ENCODE data around the gene KRTAP19-7.

The KRTAP19-7 gene, protein sequence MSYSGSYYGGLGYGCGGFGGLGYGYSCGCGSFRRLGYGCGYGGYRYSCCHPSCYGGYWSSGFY

DNA sequence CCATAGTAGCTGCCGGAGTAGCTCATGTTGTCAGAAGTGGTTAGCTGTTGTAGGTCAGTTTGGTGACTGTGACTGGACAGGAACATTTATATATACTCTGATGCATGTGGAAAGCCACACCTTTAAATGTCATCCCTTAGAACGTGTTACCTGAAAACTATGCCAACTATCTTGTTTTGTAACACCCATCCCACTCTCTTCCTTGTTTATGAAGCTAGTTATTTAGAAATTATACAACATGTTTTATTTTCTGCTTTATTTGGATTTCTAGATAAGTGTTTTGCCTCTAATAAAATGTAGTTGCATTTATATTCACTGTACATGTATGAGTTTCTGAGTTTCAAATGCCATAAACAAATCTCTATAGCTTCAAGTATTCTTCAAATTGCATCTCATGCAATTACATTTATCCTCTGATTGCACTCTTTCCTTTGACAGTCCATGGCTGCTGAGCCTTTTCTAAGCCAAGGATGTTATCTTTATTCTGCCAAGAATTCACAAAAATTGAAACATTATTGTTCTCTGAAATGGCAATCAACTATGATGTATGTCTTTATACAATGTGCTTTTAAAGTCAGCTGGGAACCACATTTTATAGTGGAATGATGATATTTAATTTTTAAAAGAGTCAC, at the start of gene KRTAP19-7:
Gene KRTAP19-7, minus strand, starts transcription at position 51 of the 632 bp plus-strand sequence. Its CDS starts 25 bp downstream, at position 26.
- DNase-seq (ENCODE audit: low read depth), result no peak

DNA sequence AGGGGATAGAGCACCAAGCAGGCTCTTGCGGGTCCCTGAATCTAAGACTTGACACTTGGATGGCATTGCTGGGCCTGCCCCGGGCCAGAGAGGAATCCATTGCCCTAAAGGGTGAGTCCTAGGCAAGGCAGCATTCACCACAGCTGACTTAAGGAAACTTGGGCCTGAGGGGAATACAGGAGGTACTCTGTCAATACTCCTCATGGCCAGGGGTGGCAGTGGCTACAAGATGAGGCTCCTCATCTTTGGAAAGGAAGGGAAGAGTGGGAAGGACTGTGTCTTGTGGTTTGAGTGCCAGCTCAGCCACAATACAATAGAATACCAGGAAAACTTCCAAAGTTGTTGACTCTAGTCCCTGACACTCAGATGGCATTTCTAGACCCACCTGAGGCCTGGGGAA, 44.9 kb upstream of the KRTAP19-7 start:
- DNase-seq (ENCODE audit: low read depth), result no peak

DNA sequence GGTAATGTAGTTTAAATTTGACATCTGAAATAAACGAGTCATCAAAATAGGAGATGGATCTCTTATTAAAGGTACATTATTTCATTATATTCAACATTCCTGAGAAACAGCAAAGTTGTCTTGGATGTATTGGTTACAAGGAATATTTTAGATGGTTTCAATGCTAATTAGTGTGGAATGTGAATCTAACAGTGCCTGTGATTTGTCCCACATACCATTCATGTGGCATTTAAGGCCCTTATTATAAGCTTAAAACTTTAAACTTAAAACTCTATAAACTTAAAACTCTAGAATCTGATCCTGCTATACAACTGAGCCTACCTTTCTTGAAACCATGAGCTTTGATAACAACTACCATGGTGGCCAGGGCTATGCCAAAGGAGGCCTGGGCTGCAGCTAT, 39.7 kb upstream of the KRTAP19-7 start, which contains the start of gene KRTAP22-1:
Gene KRTAP22-1, plus strand, starts transcription at position 301 of the 400 bp plus-strand sequence.
- no peak for DNase-seq (ENCODE audit: low read depth)

DNA sequence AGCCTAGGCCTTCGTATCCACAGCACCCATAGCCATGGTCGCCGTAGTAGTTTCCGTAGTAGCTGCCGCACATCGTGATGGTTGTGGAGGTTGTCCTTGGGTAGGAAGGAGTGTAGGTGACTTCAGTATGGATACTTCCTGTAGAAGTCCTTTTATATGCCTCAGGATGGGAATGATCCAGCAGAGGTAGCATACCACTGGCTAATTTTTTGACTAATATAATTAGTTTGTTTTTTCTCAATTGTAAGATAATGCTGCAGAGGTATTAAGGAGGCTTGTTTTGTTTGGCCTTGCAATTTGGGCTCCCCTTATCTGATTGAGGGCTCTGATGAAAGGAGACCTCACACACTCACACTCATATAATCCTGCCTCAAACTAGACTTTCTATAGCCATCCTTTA, 37.7 kb upstream of the KRTAP19-7 start, which contains the start of gene KRTAP6-2:
Gene KRTAP6-2, minus strand, starts transcription at position 101 of the 400 bp plus-strand sequence. Its CDS starts 28 bp downstream, at position 73.
- no peak for DNase-seq (ENCODE audit: low read depth)

DNA sequence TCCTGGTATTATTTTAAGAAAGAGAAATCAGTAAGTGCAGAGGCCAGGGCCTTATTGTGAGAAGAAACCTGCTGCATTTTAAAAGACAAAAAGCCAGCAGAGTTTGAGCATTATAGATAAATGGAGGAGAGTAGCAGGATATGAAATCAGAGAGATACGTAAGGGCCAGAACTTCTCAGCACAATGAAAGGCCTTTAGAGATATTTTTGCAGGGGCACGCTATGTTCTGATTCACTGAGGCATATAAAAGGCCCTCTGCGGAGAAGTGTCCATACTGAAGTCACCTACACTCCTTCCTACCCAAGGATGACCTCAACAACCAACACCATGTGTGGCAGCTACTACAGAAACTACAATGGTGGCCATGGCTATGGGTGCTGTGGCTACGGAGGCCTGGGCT, 31.0 kb upstream of the KRTAP19-7 start, which contains the start of gene KRTAP6-3:
Gene KRTAP6-3, plus strand, starts transcription at position 301 of the 400 bp plus-strand sequence. Its CDS starts 6 bp downstream, at position 307.
- no peak for DNase-seq (ENCODE audit: low read depth)

DNA sequence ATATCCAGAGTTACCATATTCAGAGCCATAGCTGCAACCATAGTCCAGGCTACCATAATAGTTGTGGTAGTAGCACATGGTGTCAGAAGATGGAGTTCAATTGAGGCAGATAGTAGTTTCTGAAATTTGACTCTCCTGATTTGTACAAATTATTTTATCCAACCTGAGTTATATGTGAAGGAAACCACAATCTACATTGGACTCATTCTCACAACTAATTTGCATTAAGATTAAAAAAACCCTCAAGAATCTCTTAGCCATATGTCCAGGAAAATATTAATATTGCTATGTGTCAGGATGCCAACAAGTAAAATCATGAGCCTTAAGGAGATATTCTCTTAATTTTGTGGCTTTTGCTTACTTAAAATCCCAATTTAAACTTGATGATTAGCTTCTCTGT, 29.2 kb upstream of the KRTAP19-7 start, which contains the start of gene KRTAP22-2:
Gene KRTAP22-2, minus strand, starts transcription at position 101 of the 400 bp plus-strand sequence.
- DNase-seq (ENCODE audit: low read depth), result no peak

DNA sequence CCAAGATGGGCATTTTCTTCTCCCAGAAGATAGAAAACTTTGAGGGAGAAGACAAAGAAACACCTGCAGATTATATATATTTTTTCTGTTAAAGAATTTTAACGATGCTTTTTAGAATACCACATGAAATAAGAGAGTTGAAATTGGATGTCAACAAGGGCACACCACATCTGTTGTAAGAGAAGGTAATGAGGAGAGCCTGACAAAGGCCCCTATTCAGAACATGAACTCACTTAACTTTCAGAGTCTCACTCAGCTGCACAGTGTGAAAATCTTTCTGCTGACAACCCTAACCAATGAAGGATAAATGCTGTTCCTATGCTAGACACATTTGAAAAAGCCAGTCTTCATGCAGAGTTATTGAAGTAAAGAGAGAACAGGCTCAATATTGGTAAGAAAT, 21.8 kb upstream of the KRTAP19-7 start:
- DNase-seq (ENCODE audit: low read depth), result no peak

DNA sequence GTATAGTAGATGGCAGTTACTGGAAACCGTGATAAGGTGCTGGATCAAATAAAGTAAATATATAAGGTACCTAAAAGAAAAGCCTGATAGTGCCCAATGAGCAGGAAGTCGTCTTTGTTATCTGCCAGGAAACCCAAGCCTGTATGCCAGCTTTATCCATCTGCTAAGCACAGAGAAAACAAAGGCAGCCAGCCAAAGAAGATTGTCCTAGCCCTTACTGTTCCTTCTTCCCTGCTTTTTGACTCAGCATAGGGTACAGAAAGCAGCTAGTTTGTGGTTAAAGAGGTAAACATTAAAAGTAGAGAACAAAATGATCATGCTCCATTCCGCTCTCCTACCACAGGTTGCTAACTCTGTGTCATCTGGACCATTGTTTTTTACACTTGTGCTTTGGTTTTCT, 19.0 kb upstream of the KRTAP19-7 start:
- DNase-seq (ENCODE audit: low read depth), result no peak

DNA sequence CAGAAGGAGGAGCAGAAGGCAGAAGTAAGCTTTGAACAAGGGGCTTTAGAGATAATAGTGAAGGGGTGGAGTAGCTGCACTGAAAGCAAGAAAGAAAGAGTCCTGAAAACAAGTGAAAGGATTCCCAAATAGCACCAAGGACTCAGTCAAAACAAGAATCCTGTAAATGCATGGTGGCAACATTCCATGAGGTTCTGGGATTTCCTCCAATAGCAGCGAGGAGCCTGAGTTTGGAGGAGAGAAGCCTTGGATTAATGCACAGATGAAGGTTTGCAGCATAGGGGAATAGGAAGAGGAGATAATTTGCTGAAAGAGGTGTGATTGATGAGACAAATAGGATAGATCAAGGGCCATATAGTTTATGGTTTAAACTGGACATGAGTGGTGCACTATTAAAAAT, 18.2 kb upstream of the KRTAP19-7 start:
- DNase-seq (ENCODE audit: low read depth), result no peak

DNA sequence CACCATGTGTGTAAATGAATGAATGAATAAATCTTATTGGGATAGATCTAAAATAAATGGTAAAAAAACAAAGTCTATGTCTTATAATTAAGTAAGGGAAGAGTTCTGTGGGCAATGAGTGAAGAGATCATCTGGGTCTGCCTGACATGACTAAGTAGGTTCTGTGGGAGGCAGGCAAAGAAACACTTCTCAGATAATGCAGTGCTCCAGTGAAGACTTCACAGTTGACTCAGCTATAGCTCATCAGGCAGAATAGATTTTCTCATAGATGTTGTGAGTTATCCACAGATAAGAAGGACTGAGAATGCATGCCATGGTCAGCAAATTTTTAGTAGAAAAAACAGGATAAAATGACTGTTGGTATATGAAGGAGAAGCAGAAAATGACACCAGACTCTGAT, 16.7 kb upstream of the KRTAP19-7 start:
- DNase-seq (ENCODE audit: low read depth), result no peak

DNA sequence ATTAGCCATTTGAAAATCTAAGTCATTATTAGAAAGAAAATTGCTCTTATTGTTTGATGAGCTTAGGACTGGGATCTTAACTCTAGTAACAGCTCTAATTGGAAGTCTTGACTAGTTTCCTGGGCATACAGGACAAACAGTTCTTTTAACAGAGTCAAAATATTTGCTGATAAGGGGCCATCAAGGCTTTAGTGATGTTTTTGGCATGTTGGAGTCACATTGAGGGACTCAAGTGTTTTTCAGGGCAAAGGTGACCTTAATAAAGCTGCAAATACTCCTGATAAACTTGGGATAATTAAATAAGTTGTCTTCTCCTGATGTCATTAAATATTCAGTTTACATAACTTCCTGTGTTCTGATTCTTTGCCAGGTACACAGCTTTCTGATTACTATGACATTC, 6.5 kb upstream of the KRTAP19-7 start:
- DNase-seq (ENCODE audit: low read depth), result no peak

DNA sequence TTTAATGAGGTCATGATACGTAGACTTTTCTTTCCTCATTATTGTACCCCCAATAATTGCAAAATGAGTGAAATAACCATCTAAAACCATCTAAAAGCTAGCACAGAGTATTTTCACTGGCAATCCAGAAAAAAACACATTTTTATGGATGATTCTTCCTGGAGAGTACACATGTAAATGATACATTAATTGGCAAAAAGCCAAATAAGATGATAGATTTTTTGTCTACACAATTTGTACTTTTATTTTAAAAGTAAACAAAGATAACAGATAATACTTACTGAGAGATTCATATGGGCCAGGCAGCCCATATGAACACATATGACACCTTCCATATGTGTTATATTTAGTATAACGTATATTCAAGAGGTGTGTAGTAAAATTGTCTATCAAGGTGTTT, 2.5 kb upstream of the KRTAP19-7 start:
- no peak for DNase-seq (ENCODE audit: low read depth)

DNA sequence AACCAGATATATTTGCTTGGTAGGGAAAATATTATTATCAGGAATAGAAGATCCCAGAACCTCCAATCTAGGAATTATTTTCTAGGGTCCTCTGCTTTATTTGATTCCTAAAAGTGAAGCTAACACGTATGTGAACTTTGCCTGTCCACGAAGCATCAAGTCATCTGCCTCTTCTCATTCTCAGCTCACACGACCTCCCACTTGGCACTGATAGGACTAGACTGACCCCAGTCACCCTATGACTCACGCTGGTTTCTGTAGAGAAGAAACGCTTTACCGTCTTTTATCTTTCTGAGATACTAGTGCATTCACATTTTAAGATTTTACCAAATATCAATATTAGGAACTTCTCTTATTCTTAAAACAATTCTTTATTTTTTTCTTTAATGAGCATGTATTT, 2.0 kb upstream of the KRTAP19-7 start:
- DNase-seq (ENCODE audit: low read depth), result no peak

DNA sequence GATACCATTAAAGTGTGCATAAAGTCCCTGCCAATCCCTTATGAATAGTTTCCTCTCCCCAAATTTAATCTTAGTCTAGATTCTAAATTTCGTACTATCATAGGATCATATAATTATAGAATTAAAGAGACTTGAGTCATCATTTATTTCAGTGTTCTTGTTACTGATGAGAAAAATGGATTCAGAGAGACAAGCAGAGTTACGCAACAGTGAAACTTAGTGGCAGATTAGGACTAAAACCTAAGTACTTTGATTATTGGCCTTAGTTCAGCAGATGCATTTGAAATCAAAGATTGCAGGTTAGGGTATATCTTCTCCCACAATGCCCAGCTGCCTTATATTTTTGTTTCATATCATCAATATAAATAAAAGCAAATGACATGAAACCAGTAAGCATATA, 843 bp upstream of the KRTAP19-7 start:
- no peak for DNase-seq (ENCODE audit: low read depth)

DNA sequence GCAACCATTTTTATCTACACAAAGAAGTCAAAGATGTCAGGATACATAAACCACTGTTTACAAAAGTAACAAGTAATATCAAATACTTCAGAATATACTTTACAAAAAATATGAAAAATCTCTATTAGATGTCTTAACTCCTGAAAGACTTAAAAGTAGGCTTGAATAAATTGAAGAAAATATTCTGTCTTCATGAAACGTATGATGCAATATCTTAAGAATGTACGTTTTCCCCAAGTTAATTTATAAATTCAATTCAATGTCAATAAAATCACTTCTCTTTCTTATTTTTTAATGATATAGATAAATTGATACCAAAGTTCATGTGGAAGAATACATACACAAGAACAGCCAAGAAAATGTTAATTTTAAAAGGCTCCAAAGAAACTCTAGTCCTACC, 6.0 kb downstream of the KRTAP19-7 start:
- no peak for DNase-seq (ENCODE audit: low read depth)

DNA sequence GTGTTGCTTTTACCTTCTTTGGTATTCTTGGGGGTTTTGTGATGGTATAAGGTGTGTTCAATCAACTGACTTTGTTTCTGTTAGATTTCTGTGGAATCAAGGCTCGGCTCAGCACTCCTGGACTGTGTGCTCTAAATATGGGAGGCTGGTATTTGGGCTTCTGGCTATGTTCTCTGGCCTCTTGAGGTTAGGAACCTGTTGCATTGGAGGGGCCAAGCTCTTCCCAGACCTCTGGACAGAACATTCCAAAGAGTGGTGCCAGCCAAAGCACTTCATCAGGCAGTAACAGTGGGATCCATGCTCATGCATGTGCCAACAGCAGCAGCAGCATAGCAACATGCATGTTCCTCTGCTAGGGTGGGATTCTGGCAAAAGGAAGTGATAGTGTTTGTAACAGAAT, 8.3 kb downstream of the KRTAP19-7 start:
- no peak for DNase-seq (ENCODE audit: low read depth)

DNA sequence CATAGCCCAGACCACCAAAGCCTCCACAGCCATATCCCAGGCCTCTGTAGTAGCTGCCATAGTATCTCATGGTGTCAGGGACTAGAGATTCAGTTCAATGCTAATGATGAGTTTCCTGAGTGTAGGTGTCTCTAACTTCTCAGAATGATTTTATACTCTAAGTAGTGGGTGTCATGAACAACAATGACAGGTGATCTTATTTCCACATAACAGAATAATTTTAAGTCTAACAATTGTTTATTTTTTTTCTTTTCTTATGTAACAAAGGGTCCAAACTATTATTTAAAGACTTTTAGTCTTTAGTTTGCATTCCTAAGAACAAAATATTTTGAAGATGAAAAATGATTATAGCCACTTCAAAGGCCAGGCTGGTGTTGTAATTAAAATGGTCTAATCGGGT, 19.4 kb downstream of the KRTAP19-7 start, which contains the start of gene KRTAP19-6:
Gene KRTAP19-6, minus strand, starts transcription at position 101 of the 400 bp plus-strand sequence. Its CDS starts 31 bp downstream, at position 70.
- DNase-seq (ENCODE audit: low read depth), result no peak

DNA sequence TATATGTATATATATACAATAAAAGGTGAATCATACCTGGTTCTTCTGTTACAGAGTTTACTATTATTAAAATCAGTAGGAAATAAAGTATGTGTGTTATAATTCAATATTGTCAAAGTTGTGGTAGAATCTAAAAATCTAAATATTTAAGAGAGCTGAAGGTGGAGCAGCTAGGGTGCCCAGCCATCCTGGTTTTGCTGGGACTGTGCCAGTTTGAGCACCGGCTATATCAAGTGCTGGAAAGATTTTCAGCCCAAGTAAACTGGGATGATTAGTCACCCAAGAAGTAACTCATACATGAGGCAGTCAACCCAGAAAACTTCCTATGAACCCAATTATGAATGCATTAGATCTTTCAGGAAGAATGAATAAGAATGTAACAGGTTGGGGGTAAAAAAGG, 42.2 kb downstream of the KRTAP19-7 start:
- no peak for DNase-seq (ENCODE audit: low read depth)

DNA sequence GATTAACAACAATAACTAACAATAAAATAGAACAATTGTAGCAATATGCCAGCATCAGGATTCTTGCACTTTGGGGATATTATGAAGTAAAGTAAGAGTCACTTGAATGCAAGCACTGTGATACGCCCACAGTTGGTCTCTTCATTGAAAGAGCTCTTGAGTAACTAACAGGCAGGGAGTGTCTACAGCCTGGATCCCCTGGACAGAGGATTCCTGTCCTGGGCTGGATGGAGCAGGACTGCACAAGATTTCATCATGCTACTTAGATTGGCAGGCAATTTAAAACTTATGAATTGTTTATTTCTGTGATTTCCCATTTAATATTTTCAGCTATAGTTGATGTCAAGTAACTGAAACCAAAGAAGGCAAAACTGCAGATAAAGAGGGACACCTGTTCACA, 45.4 kb downstream of the KRTAP19-7 start:
- DNase-seq (ENCODE audit: low read depth), result no peak
